ENCODE data around the gene GLRX3. TPM values are rescaled to one million over a fixed set of nuclear protein-coding genes. Genes with fewer than 3 reads are reported as not detected.

Gene GLRX3
- total and polyA plus RNA-seq, 2 donors (not counting 3 experiments of a cell fraction or from before 2014, with no cell fraction given), result 71.6 to 132 TPM

GRCh38 chr10:130099344-130099743 lies 36.8 kb upstream of the GLRX3 start:
- no peak overlapping the region for H2AFZ ChIP-seq (ENCODE audit: low read depth, low read length)
- no peak overlapping the region for H3K9ac ChIP-seq (replicated peaks; ENCODE audit: extremely low read depth, insufficient read depth, low read length)
- no peaks in the 10 kb centered on the region for H3K4me1 ChIP-seq (ENCODE audit: control insufficient read depth, extremely low read depth, insufficient read depth, low read length)
- no peak overlapping the region for H3K4me3 ChIP-seq (replicated peaks in 1 of 3; ENCODE audit: insufficient read depth in 1 of 3, low read depth in 1 of 3, low read length in 3 of 3)
- H3K79me2 ChIP-seq (ENCODE audit: control insufficient read depth, insufficient read depth, low read length), result no peaks in the 10 kb centered on the region
- ChIA-PET POLR2A (no interaction called here), CTCF (interaction anchor here (3.6 kb wide), 1 partner anchor 12 kb away, joined by 23 read pairs; the partner anchor contains the start of gene C10orf143)
- TF ChIP-seq, protein P1, sequence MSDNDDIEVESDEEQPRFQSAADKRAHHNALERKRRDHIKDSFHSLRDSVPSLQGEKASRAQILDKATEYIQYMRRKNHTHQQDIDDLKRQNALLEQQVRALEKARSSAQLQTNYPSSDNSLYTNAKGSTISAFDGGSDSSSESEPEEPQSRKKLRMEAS (IDR thresholded peaks at IDR 0.05; ENCODE audit: insufficient read depth, insufficient read length), result no peak
- TF ChIP-seq EZH2 (IDR thresholded peaks at IDR 0.05; ENCODE audit: borderline replicate concordance, low read depth, low read length, severe bottlenecking) (no peak), POLR2A (IDR thresholded peaks at IDR 0.05; ENCODE audit: low read depth, low read length) (no peak), CTCF (IDR thresholded peaks at IDR 0.05; ENCODE audit: extremely low read depth in 1 of 2, insufficient read depth in 1 of 2, low read depth in 1 of 2, low read length in 2 of 2) (no peak), GATA2 (IDR thresholded peaks at IDR 0.05; ENCODE audit: insufficient read depth, insufficient read length, low read depth, low read length) (no peak), FOS (IDR thresholded peaks at IDR 0.05; ENCODE audit: borderline replicate concordance, insufficient read depth, low read length) (no peak), JUN (IDR thresholded peaks at IDR 0.05; ENCODE audit: borderline replicate concordance, insufficient read depth, insufficient read length, low read depth) (no peak), MYC (IDR thresholded peaks at IDR 0.05; ENCODE audit: low read depth, low read length) (no peak), POLR2AphosphoS5 (IDR thresholded peaks at IDR 0.05; ENCODE audit: insufficient read depth, low read depth, low read length) (no peak)
- no peak for FAIRE-seq
- intact Hi-C loops (cut with micrococcal nuclease), result no loop called here
- dilution Hi-C loops (cut with MboI; ENCODE audit: extremely low pct_ligation_motif_present, low sequenced_read_pairs), result no loop called here
- H4K20me1 ChIP-seq (replicated peaks; ENCODE audit: control insufficient read depth, extremely low read depth, insufficient read depth, low read length), result no peaks in the 10 kb centered on the region
- no peak for DNase-seq (ENCODE audit: low read depth, low spot score)
- no peaks in the 10 kb centered on the region for H3K9me1 ChIP-seq (replicated peaks; ENCODE audit: control insufficient read depth, extremely low read depth, insufficient read depth, low read length)
- H3K36me3 ChIP-seq (ENCODE audit: control insufficient read depth in 2 of 2, extremely low read depth in 1 of 2, insufficient read depth in 2 of 2, low read length in 2 of 2), result no peaks in the 10 kb centered on the region
- BruUV-seq (replicated peaks), result no TSS peak
- no peak overlapping the region for H3K27ac ChIP-seq (ENCODE audit: insufficient read depth, low read depth, low read length)
- no peaks in the 10 kb centered on the region for H3K9me3 ChIP-seq (replicated peaks; ENCODE audit: control insufficient read depth, insufficient read depth, low read length)
- no peak overlapping the region for H3K4me2 ChIP-seq (ENCODE audit: insufficient read depth, low read length)
- H3K27me3 ChIP-seq (ENCODE audit: control insufficient read depth in 2 of 2, insufficient read depth in 2 of 2, low read length in 2 of 2), result no peaks in the 10 kb centered on the region

Measured in endothelial cell of umbilical vein (primary cell).